Esophagus squamous epithelium (tissue), 4 donors: ENCODE data around the gene LRRC4.

Source experiments
- POLR2A ChIP-seq, 4 donors: fragments of 450-650 bp; IDR thresholded peaks; one replicate each; pipeline ENCODE4 v1.6.1; 2017; ENCODE audit warnings: antibody characterized with exemption in 4 of 4, mild to moderate bottlenecking in 4 of 4, moderate library complexity in 3 of 4
- TF ChIP-seq, protein P1 (sequence below), 6 experiments: fragments of 450-650 bp in 4 of 6; fragments of 200-600 bp in 2 of 6; sonication (generic) in 2 of 6; IDR thresholded peaks; one replicate each; pipeline ENCODE4 v1.5.1; 2016 to 2019; ENCODE audit warnings: antibody characterized with exemption in 6 of 6, mild to moderate bottlenecking in 4 of 6, moderate library complexity in 4 of 6

DNA sequence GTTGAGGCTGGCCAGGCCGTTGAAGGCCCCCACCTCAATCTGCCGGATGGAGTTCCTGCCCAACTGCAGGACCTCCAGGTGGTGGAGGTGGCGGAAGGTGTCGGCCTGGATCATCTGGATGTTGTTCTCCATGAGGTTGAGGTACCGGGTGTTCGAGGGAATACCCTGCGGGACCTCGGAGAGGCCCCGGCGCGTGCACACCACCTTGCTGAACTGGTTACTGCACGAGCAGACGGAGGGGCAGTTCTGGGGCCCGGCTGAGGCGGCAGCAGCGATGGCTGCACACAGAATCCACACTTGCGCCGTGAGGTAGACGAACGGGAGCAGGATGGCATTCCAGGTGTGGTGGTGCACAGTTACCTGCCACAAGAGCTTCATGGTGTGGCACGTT lies 979 bp downstream of the LRRC4 start:
- TF ChIP-seq, protein P1, sequence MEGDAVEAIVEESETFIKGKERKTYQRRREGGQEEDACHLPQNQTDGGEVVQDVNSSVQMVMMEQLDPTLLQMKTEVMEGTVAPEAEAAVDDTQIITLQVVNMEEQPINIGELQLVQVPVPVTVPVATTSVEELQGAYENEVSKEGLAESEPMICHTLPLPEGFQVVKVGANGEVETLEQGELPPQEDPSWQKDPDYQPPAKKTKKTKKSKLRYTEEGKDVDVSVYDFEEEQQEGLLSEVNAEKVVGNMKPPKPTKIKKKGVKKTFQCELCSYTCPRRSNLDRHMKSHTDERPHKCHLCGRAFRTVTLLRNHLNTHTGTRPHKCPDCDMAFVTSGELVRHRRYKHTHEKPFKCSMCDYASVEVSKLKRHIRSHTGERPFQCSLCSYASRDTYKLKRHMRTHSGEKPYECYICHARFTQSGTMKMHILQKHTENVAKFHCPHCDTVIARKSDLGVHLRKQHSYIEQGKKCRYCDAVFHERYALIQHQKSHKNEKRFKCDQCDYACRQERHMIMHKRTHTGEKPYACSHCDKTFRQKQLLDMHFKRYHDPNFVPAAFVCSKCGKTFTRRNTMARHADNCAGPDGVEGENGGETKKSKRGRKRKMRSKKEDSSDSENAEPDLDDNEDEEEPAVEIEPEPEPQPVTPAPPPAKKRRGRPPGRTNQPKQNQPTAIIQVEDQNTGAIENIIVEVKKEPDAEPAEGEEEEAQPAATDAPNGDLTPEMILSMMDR (IDR thresholded peaks at IDR 0.05): no peak
- TF ChIP-seq POLR2A (IDR thresholded peaks at IDR 0.05): no peak
